IPS DF 4.7 (cell line): Measurements from ENCODE around the gene B3GALT4.

ENCODE experiments used
- DNase-seq: peaks from one replicate; pipeline ENCODE4 v3.0.0-alpha.2; 2013; ENCODE audit warnings: low spot score; ENCODE audit errors: extremely low read depth

Gene B3GALT4

DNA sequence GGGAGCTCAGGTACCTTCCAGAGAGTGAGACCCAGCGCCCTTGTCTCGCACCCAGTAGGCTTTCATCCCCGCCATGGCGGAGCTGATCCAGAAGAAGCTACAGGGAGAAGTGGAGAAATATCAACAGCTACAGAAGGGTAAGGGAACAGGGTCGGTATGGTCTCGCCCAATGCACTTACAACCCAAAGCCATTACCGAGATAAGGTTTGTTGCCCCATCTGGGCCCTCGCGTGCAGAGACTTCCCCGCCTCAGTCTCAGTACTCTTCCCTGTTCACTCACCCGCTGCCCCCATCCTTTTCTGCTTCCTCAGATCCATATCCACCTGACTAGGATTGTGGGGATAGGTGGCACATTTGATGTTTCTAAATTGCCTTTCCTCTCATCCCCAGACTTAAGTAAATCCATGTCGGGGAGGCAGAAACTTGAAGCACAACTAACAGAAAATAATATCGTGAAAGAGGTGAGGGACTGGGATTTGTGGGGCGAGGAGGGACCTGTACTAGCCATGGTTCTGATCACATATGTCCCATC lies 12.9 kb downstream of the B3GALT4 start:
- DNase-seq = no peak

DNA sequence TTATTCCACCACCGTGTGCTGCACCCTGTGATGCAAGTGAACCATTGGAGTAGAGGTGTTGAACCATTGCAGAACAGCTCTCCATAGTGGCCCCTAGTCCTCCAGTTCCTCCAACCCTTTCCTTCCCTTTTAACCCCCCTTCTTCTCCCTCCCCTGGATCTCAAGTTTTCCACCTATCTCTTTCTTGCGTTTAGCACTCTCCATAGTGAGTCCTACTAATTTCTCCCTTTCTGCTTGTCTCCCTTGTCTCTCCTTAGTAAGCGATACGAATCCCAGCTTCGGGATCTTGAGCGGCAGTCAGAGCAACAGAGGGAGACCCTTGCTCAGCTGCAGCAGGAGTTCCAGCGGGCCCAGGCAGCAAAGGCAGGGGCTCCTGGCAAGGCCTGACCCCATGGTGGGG lies 13.5 kb downstream of the B3GALT4 start:
- DNase-seq = no peak

DNA sequence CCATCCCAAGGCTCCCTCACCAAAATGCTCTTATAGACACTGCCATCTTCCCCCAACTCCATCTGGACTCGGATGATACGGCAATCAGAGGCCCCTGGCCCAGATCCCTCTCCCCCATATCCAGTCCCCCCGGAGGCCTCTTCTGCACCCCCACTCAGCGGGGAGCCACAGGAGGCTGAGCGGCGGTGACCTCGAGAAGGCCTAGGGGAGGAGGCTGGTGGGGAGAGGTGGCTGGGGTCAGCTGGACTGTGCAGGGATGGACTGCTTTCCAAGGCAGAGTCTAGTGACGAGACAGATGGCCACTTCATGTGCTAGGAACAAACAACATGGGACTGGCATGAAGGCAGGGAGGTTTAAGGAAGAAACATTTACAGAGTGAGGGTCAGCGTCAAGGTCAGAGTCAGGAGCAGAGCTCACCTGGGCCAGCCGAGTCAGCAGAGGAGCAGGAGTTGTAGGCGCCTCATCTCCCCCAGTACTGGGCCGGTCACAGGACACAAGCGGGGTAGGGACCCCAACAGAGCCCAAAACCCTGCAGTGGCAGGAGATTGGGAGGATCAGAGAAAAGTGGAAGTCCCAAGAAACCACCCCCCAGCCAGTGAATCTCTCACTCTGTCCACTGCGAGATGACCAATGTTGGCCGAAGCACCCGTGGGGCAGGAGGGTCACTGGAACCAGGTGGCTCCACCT lies 16.2 kb downstream of the B3GALT4 start:
- no peak for DNase-seq

DNA sequence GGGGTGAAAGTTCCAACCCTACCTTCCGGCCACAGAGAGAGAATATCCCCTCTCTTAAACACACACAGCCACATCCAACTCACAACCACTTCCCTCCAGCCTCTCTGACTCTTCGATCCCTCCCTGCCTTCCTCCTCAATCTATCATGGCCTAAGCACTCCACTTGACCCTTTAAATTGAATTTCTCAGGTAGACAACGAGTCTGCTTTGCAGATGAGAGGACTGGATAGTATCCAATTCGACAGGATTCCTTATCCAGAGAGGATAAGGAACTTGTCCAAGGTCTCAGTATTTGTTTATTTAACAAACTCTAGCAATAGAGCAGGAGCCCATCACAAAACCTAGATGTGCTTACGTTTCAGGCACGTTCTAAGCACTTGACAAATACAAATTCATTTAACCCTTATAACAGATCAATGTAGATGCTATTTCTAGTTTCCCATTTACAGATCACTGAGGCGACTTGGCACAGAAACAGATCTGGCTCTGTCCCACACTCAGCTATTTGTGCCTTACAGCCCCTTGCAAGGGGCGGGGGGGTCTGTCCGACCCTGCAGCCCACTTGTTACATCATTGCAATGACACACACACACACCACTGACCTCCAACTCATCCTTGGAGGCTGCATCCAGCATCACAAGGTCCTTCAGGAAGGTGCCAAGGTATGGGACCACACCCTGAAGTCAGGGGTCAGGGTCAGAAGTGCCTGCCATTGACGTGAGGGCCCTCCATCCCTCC lies 17.3 kb downstream of the B3GALT4 start:
- DNase-seq = no peak

DNA sequence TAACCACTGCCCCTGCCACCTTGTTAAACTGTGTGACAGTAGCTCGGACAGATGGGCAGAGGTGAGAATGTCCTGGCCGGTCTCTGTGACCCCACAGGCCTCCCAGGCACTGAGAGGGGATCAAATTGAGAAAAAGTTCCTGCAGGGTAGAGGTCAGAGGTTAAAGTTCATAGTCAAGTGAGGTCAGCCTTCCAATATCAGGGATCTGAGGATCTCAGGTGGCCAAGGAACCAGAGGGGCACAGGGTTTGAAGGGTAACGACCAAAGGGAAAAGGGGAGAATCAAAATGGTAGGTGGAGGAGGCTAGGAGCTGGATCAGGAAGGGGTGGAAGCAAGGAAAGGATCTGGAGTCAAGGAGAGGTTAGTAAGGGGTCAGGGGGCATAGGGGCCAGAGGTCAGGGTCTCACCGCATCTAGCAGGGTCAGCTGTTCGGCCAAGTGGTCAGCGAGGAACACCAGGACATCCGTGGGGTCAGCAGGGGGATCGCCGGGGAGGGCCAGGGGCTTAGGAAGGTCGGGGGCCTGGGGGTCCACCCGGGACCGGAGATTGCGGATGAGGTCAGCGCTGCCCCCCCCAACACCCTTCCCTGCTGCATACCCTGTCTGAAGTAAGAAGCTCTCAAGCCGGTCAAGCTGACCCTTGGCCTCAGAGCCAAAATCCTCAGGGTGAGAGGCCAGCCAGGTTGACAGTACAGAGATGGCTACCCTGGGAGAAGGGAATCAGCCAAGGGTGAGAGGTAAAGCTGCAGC lies 18.9 kb downstream of the B3GALT4 start:
- no peak for DNase-seq

DNA sequence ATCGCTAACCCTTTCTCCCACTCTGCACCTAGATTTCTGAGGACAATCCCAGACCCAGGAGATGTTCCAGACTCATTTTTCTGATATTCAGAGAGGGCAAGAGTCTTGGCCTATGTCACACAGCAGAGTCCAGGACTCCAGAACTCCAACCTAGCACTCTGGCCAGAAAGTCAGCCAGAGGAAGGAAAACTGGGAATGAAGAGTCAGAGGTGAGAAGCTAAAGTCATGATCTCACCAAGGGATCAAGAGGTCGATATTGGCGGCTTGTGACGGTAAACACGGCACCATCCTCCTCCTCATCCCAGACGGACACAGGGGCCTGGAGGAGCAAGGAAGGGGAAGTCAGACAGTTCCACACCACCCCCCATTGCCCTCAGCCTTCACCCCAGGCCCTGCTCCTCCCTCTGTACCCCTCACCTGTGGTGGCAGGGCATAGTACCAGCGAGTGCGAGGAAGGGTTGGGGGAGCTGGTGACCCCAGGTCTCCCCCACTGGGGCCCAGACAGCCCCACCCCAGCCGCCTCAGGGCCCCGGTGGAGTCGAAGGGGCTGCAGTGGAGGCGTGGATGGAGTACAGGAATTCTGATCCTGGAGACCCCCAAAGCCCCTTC lies 20.0 kb downstream of the B3GALT4 start:
- no peak for DNase-seq

DNA sequence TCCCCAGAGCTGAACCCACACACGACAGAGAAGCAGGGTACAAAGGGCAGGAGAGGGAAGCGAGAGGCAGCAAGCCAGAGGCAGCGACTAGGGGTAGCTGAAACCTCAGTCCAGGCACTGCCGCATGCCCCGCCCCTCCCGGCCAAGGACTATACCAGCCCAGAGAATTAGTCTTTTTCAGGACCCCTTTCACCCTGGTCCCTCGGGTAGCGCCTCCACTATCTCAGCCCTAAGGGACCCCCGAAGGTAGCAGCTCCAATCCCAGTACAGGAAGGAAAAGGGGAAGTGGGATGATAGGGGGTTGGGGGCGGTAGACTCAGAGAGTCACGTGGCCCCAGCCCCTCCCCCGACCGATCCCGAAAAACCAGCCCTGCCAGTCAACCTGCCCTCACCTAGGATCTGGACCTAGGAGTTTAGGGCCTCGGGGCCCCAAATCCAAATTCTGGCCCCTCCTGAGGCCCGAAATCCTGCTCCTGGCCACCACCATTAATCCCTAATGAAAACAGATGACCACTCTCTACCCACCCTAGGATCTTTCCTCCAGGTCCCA lies 20.6 kb downstream of the B3GALT4 start:
- no peak for DNase-seq

DNA sequence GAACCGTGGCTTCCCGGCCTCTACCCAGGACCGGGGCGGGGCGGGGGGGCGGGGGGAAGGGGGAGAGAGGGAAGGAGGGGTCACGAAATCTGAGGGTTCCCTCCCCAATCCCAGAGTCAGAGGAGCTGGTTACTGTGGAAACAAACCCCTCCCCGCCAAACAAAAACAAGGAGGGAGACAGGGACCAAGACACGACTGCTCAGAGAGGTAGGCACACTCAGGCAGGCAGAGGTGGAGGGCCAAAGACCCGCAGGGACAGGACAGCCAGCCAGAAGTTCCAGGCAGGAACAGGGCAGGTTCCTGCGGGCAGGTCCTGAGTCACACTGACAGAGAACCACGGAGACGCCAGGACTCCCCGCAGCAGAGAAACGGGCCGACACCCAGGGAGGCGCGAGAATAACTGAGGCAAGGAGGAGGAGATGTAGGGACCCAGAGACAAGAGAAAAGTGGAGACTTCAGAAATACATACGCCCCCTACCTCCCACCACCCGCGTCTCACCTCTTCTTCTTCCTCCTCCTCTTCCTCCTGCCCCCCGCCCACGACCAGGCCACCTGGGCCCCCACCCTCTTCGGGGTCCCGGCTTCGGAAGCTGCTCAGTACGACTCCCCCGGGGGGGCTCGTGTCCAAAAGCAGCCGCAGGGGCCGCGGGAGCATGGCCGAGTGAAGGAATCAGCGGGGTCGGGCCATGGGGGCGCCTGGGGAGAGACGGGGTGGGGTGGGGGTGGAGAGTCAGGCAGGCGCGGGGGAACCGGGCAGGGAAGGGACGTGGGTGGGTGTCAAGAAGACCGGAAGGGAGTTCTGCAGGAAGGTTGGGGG lies 21.2 kb downstream of the B3GALT4 start:
- no peak for DNase-seq

DNA sequence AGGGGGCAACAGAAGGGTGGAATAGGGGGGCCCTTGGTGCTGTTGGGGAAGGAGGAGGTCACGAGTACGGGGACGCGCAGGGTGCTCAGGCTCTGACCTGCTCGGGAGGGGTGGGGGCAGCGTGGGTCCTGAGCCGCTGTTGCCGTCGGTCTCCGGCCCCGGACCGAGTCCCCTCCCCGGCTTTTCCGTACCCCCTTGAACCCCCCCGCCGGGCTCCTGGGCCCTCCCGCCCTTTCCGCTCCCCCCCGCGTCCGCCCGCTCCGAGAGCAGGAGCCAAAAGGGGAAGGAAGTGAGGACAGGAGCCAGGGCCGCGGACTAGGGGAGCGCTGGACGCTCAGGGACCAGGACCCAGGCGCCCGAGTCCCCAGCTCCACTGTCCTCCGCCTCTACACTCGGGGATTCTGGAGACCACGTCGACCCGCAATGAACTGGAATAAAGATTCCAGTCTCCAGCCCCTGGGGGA lies 21.9 kb downstream of the B3GALT4 start, which contains the start of gene RGL2:
Gene RGL2, minus strand, starts transcription at position 170 of the 464 bp plus-strand sequence. CDS start 332 bp downstream, outside the sequence.
- no peak for DNase-seq

DNA sequence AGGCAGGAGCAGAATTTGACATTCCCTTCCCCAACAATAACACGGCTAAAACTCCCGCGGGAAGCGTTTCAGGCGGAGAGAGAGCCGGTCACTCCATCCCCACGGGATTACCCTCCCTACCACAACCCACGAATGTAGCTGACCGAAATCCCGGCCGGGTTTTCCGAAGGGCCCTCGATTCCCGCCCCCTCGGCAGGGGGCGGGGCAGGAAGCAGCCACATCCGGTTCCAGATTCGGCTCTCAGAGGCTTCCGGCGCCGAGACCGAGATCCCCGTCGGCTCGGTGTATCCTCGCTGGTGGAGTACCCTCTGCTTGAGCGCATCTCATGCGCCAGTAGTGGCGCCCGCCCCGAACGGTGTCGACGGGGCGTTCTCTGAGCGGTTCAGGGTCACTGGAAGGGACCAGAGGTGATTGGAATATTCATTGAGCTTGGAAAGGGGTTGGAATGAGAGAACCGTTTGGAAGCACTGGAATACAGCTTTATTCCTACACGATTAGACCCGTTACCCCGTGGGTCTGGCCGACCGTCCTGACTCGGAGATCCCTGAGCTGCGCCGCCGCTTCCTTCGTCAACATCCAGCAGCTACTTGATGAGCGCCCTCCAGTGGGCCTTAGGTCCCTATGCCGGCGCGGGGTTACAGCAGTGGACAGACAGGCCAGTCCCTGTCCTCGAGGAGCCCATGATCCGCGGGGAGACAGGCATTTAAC lies 22.5 kb downstream of the B3GALT4 start:
- DNase-seq = no peak

DNA sequence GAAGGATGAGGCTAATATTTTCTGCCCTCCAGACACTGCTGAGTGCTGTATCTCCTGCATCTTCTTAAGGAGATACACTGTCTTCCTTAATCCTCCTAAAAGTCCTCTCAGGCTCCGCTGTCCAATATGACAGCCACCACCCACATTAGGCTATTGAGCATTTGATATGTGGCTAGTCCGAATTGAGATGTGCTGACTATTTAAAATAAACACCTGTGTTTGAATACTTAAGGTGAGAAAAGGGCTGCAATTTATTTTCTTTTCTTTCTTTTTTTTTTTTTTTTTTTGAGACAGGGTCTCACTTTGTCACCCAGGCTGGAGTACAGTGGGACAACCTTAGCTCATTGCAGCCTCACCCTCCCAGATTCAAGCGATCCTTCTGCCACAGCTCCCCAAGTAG lies 25.0 kb downstream of the B3GALT4 start:
- no peak for DNase-seq

DNA sequence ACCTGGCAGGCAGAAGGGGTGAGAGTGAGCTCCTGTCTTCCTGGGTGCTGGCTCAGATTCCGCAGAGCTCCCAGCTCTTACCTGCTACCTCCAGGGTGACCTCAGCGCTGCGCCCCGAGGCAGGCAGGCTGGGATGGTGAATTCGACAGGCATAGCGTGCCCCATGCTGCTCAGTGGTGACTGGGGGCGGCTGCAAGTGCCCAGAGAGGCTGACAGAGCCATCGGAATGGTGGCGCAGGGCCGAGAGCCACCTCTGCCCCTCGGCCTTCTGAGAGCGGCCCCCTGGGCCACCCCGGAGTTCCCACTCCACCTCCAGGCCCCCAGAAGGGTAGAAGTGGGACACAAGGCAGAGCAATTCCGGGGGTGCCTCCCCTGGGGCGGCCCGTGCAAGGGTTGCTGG lies 27.3 kb downstream of the B3GALT4 start:
- no peak for DNase-seq

DNA sequence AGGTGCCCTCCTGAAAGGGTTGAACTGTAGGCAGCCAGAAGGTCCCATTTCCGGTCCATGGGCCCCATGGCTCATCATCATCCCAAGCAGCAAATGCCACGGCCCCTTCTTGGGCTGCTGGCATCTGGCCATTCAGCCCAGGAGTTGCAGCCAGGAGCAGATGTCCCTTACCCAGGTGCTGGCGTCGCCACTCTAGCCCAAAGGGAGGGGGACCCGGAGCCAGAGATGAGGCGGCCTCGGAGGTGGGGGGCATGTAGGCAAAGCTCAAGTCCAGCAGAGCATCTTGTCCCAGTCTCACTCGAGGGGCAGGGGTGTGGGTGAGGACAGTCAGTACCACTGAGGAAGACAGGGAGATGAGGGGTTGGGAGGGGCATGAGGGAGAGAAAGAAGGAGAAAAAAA lies 28.1 kb downstream of the B3GALT4 start:
- no peak for DNase-seq

DNA sequence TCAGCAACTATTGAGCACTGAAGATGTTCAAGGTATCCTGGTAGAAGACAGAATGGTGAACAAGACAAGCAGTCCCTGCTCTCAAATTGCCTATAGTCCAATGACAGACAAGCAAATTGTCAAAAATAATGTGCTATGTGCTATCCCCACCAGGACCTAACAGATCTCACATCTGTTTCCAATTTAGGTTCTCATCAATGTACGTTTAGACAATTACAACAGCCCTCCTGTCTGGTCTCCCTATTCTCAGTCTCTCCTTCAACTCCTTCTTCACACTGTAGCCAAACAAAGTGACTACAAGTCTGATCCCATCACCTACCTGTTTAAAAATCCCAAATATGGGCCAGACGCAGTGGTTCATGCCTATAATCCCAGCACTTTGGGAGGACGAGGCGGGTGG lies 29.4 kb downstream of the B3GALT4 start:
- no peak for DNase-seq

DNA sequence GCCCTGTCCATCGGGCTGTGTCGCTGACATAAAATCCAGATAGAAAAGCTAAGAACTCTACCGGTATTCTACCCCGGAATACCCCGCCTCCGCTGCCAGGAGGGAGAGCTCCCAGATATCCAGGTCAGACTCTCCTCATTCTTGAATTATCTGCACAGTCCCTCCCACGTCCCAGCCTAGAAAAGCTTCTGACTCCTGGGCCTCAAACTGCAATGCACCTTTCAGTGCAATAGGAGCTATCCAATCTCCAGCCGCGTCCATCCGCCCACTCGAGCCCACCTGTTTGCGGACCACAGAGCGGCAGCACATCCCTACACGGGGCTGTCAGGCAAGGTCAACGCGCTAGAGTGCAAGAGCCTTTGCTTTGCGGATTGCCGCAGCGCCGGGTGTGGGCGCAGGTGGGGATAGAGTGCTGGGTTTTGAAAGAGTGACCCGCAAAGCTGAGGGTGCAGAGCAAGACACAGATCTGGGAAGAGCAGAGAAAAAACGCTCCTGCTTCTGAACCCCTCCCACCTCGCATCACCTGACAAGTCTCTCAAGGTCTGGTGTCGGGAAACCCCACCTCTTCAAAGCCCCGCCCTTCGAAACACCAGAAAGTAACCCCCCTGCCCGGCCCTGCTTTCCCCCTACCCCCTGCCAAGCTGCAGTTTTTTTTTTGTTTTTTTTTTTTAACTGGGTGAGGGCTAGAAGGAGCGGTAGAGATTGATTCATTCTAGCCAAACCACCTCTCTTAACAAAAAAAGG lies 35.6 kb downstream of the B3GALT4 start:
- DNase-seq = no peak

DNA sequence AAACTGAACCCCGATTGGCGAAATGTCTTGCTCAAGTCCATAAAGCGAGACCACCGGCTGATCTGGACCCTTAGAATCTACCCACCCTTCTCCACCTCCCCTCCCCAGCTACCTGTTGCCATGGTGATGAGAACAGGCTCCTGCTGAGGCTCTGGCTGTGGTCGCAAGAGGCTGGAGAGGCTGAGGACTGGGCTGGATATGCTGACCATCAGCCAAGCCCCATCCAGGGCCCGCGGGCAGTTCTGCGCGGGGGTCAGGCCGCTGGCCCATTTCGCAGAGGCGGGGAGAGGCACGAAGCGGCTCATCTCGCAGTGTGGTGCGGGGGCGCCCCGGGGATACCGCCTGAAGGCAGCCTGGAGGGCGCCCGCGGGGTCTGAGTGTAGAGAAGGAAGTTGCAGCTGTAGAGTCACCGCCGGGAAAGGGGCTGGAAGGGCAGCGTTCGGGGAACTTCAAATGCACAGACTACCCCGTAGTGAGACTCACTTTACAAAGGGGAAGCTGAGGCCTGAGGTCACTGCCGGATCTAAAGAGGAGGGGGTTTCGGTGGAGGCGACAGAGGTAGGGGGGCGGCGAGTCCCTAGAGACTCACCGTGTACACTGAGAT lies 36.3 kb downstream of the B3GALT4 start:
- DNase-seq = no peak

DNA sequence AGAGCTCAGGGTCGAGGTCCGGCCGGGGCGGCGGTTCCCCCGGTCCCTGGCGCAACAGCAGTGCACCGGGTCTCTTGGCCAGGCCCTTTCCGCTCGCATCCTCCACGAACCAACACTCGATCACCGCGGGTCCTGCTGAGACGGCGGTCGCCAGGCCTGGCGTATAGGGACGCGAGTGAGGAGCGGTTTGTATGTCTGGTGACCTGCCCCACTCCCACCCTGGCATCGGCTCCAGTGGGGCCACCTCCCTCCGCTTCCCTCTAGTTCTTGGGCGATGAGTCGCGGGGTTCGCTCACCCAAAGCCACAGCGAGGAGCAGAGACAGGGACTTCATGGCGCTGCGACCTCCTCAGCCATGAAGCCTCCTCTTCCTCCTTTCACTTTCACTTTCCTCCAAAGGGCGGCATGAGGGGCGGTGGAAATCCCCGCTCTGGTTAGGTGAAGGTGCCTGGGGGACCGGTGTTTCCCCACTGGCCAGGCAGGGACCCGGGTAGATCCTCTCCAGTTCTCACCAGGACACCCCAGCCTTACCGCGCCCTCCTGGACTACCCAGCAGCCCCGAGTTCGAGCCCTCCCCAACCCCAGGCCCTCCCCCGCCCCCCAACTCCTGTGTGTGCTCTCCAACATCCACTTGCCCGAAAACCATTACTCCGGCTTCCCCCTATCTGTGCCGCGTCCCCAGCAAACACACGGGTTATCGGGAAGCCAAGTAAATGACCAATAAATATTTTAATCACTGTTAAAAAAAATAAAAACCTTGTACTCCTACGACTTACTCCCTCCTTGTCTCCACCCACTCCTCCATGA lies 37.0 kb downstream of the B3GALT4 start, which contains the start of gene TAPBP:
Gene TAPBP, minus strand, starts transcription at position 370 of the 806 bp plus-strand sequence. Its CDS starts 37 bp downstream, at position 333.
- no peak for DNase-seq
